Smooth muscle cell of the brain vasculature (primary cell): Measurements from ENCODE around the gene CCIN.

Experiments used
- DNase-seq: peaks from one replicate; pipeline ENCODE4 v3.0.0-alpha.2; 2012; ENCODE audit warnings: low read depth, low spot score

The CCIN gene

GRCh38 chr9:36140086-36141084 lies 28.8 kb upstream of the CCIN start:
- no peak for DNase-seq

- no peak for DNase-seq
Measured at GRCh38 chr9:36141288-36141687, 27.9 kb upstream of the CCIN start.

- DNase-seq = no peak
Measured at GRCh38 chr9:36141761-36142160, 27.4 kb upstream of the CCIN start.

GRCh38 chr9:36142510-36143244 lies 26.5 kb upstream of the CCIN start:
- DNase-seq = no peak

GRCh38 chr9:36143245-36143641 lies 25.9 kb upstream of the CCIN start:
- no peak for DNase-seq

GRCh38 chr9:36144309-36145232 lies 24.6 kb upstream of the CCIN start:
- no peak for DNase-seq

- DNase-seq = no peak
Measured at GRCh38 chr9:36145970-36146369, 23.2 kb upstream of the CCIN start.

- DNase-seq = no peak
Measured at GRCh38 chr9:36146651-36147050, 22.5 kb upstream of the CCIN start.

- no peak for DNase-seq
Measured at GRCh38 chr9:36147441-36148175, 21.6 kb upstream of the CCIN start.

- peak; percentile 98 for DNase-seq
Measured at GRCh38 chr9:36148311-36149051, 20.7 kb upstream of the CCIN start.

- DNase-seq = no peak
Measured at GRCh38 chr9:36149197-36149596, 20.0 kb upstream of the CCIN start.

GRCh38 chr9:36150574-36151315 lies 18.4 kb upstream of the CCIN start:
- no peak for DNase-seq

- DNase-seq = no peak
Measured at GRCh38 chr9:36151316-36152210, 17.6 kb upstream of the CCIN start.

GRCh38 chr9:36152741-36153438 lies 16.3 kb upstream of the CCIN start:
- no peak for DNase-seq

- no peak for DNase-seq
Measured at GRCh38 chr9:36153746-36154145, 15.4 kb upstream of the CCIN start.

GRCh38 chr9:36154331-36154952 lies 14.7 kb upstream of the CCIN start:
- no peak for DNase-seq

- DNase-seq = no peak
Measured at GRCh38 chr9:36156116-36156515, 13.1 kb upstream of the CCIN start.
